Gastrocnemius medialis (tissue), 4 donors: Measurements from ENCODE around the gene GPC6.

Experiments
- POLR2A ChIP-seq, 2 donors: fragments of 450-650 bp; IDR thresholded peaks; one replicate each; pipeline ENCODE4 v1.6.1; 2017; ENCODE audit warnings: antibody characterized with exemption in 2 of 2, mild to moderate bottlenecking in 2 of 2, moderate library complexity in 2 of 2
- TF ChIP-seq, protein P1 (sequence below), 5 experiments: fragments of 450-650 bp in 3 of 5; fragments of 200-600 bp in 2 of 5; sonication (generic) in 2 of 5; IDR thresholded peaks in 4 of 5; conservative IDR thresholded peaks in 1 of 5; 1 replicate in 4 of 5; 2 replicates in 1 of 5; pipeline ENCODE4 v1.5.1; 2016 to 2019; ENCODE audit warnings: antibody characterized with exemption in 5 of 5, mild to moderate bottlenecking in 3 of 5, moderate library complexity in 3 of 5

GRCh38 chr13:94362411-94362909 lies 1135.9 kb downstream of the GPC6 start:
- TF ChIP-seq POLR2A (IDR thresholded peaks at IDR 0.05) = no peak
- TF ChIP-seq, protein P1, sequence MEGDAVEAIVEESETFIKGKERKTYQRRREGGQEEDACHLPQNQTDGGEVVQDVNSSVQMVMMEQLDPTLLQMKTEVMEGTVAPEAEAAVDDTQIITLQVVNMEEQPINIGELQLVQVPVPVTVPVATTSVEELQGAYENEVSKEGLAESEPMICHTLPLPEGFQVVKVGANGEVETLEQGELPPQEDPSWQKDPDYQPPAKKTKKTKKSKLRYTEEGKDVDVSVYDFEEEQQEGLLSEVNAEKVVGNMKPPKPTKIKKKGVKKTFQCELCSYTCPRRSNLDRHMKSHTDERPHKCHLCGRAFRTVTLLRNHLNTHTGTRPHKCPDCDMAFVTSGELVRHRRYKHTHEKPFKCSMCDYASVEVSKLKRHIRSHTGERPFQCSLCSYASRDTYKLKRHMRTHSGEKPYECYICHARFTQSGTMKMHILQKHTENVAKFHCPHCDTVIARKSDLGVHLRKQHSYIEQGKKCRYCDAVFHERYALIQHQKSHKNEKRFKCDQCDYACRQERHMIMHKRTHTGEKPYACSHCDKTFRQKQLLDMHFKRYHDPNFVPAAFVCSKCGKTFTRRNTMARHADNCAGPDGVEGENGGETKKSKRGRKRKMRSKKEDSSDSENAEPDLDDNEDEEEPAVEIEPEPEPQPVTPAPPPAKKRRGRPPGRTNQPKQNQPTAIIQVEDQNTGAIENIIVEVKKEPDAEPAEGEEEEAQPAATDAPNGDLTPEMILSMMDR (IDR thresholded peaks at IDR 0.05 in 4 of 5, conservative IDR thresholded peaks at IDR 0.05 in 1 of 5) = peak; percentile 59 to 77 (median 68)
